B cell (primary cell): Measurements from ENCODE around the gene UBAC1. TPM values are rescaled to one million over a fixed set of nuclear protein-coding genes. Genes with fewer than 3 reads are reported as not detected.

ENCODE experiments used
- ATAC-seq: fragments of 200-7000 bp; cut with Tn5 transposase; one replicate; pipeline ENCODE4 v1.10.0; 2021; ENCODE audit warnings: low read depth, mild to moderate bottlenecking, moderate number of reproducible peaks, moderate library complexity
- CTCF ChIA-PET: fragments of 350-600 bp; sonication (Branson Sonifier 250); formaldehyde crosslinking; loops from one replicate; lab custom pipeline; 2021; ENCODE audit warnings: antibody characterized with exemption, inconsistent platforms; lab: Charles Lee
- POLR2A ChIA-PET: fragments of 350-600 bp; sonication (Branson Sonifier 250); formaldehyde crosslinking; loops from one replicate; lab custom pipeline; 2021; ENCODE audit warnings: antibody characterized with exemption; lab: Charles Lee
- DNase-seq: peaks from one replicate; pipeline ENCODE4 v3.0.0; 2013
- H2AFZ ChIP-seq: 2 replicates; pipeline ENCODE4 v1.6.1; 2012; ENCODE audit warnings: mild to moderate bottlenecking, low read depth, low read length; ENCODE audit not compliant: insufficient read depth, poor library complexity, severe bottlenecking
- H3K27ac ChIP-seq, 2 donors: 1 replicate in 1 of 2; 2 replicates in 1 of 2; pipeline ENCODE4 v1.5.1; 2012 to 2013; ENCODE audit warnings: low read length in 2 of 2, mild to moderate bottlenecking in 2 of 2, moderate library complexity in 1 of 2
- H3K27me3 ChIP-seq, 4 experiments: fragments of 200-600 bp in 1 of 4; sonication (generic) in 1 of 4; replicated peaks in 1 of 4; 1 replicate in 2 of 4; 2 replicates in 2 of 4; pipeline versions ENCODE4 v1.6.1 to v1.7.0; 2013 to 2016; ENCODE audit warnings: low read length in 3 of 4, mild to moderate bottlenecking in 2 of 4, mixed read lengths in 1 of 4, moderate library complexity in 1 of 4; ENCODE audit not compliant: insufficient read depth in 4 of 4, control insufficient read depth in 3 of 4; ENCODE audit errors: control extremely low read depth in 1 of 4
- H3K36me3 ChIP-seq, 2 experiments: replicated peaks in 1 of 2; 1 replicate in 1 of 2; 2 replicates in 1 of 2; pipeline versions ENCODE4 v1.6.1 to v1.7.1; 2013; ENCODE audit warnings: low read length in 1 of 2; ENCODE audit not compliant: insufficient read depth in 2 of 2, control insufficient read depth in 1 of 2; ENCODE audit errors: control extremely low read depth in 1 of 2, extremely low read depth in 1 of 2
- H3K4me1 ChIP-seq, 2 donors: fragments of 200-600 bp in 1 of 2; sonication (generic) in 1 of 2; 1 replicate in 1 of 2; 2 replicates in 1 of 2; pipeline versions ENCODE4 v1.5.1 to v1.6.1; 2013 to 2017; ENCODE audit warnings: low read length in 2 of 2; ENCODE audit not compliant: control insufficient read depth in 2 of 2, insufficient read depth in 2 of 2
- H3K4me2 ChIP-seq: replicated peaks from 2 replicates; pipeline ENCODE3; 2012; ENCODE audit warnings: mild to moderate bottlenecking, low read depth, low read length; ENCODE audit not compliant: poor library complexity, severe bottlenecking
- H3K4me3 ChIP-seq, 5 experiments: fragments of 200-600 bp in 1 of 5; sonication (generic) in 1 of 5; 1 replicate in 3 of 5; 2 replicates in 2 of 5; pipeline versions ENCODE4 v1.5.1 to v1.7.0; 2011 to 2016; ENCODE audit warnings: low read length in 4 of 5, mild to moderate bottlenecking in 4 of 5, low read depth in 2 of 5, control low read depth in 1 of 5, moderate library complexity in 1 of 5; ENCODE audit not compliant: insufficient read depth in 1 of 5; ENCODE audit errors: control extremely low read depth in 1 of 5, extremely low read depth in 1 of 5
- H3K79me2 ChIP-seq: fragments of 200-600 bp; sonication (generic); one replicate; pipeline ENCODE4 v1.6.0; 2016; ENCODE audit warnings: low read length; ENCODE audit not compliant: control insufficient read depth, insufficient read depth
- H3K9ac ChIP-seq: fragments of 200-600 bp; sonication (generic); 2 replicates; pipeline ENCODE4 v1.6.1; 2017; ENCODE audit warnings: mild to moderate bottlenecking, low read length, moderate library complexity
- H3K9me3 ChIP-seq, 3 donors: one replicate each; pipeline versions ENCODE4 v1.6.1 to v1.7.1; 2013; ENCODE audit warnings: low read length in 2 of 3; ENCODE audit not compliant: control insufficient read depth in 2 of 3, insufficient read depth in 1 of 3; ENCODE audit errors: control extremely low read depth in 1 of 3
- H4K20me1 ChIP-seq: 2 replicates; pipeline ENCODE4 v1.6.0; 2012; ENCODE audit warnings: mild to moderate bottlenecking, low read length; ENCODE audit not compliant: insufficient read depth, control insufficient read depth, poor library complexity, severe bottlenecking
- H3K27ac Mint-ChIP-seq: one replicate; pipeline ENCODE4 v1.8.0; 2021; ENCODE audit warnings: mixed read lengths
- H3K27me3 Mint-ChIP-seq: one replicate; pipeline ENCODE4 v1.8.0; 2021; ENCODE audit warnings: mixed read lengths
- H3K4me1 Mint-ChIP-seq: one replicate; pipeline ENCODE4 v1.8.0; 2021; ENCODE audit warnings: mixed read lengths
- H3K4me3 Mint-ChIP-seq: one replicate; pipeline ENCODE4 v1.8.0; 2021; ENCODE audit warnings: mixed read lengths
- H3K9me3 Mint-ChIP-seq: one replicate; pipeline ENCODE4 v1.8.0; 2022; ENCODE audit warnings: mixed read lengths; ENCODE audit not compliant: insufficient read depth
- CTCF ChIP-seq: fragments of 200-600 bp; IDR thresholded peaks from one replicate; pipeline ENCODE4 v1.8.0; 2022; ENCODE audit warnings: antibody characterized with exemption, mild to moderate bottlenecking
- EZH2 ChIP-seq: IDR thresholded peaks from 2 replicates; pipeline ENCODE4 v1.6.1; 2012; ENCODE audit warnings: borderline replicate concordance, low read depth, mild to moderate bottlenecking, moderate library complexity, low read length; ENCODE audit not compliant: insufficient read depth, poor library complexity, severe bottlenecking
- WGBS: methylation state at CpG from one replicate; pipeline ENCODE4 v1.1.5; 2013; ENCODE audit warnings: missing lambda C conversion rate; ENCODE audit not compliant: insufficient coverage; 5-methylcytosine and 5-hydroxymethylcytosine counted together
- intact Hi-C: fragments of 100-400 bp; cut with micrococcal nuclease; formaldehyde crosslinking; loops from one replicate; pipeline ENCODE4 v1.10.0; 2022
- polyA minus RNA-seq: library from RNA; depleted of rRNA, polyadenylated mRNA; stranded (reverse); fragments of >200 nt; gene quantifications from 2 replicates; pipeline ENCODE4 v1.2.3, GENCODE V29; 2012
- polyA plus RNA-seq: library from polyadenylated mRNA; depleted of rRNA; stranded (reverse); fragments of >200 nt; gene quantifications from 2 replicates; pipeline ENCODE4 v1.2.3, GENCODE V29; 2012
- total RNA-seq, 2 donors: library from RNA; stranded (reverse); fragments of 120-200 nt in 1 of 2; gene quantifications; 1 replicate in 1 of 2; 2 replicates in 1 of 2; pipeline versions ENCODE4 v1.2.3 to v1.2.4, GENCODE V29; 2013 to 2022

The UBAC1 gene
- 30.8 and 32.4 TPM in 2 replicates for total RNA-seq
- 26.2 TPM for total RNA-seq (2013)
- polyA plus RNA-seq = 23.3 and 31.1 TPM in 2 replicates
- polyA minus RNA-seq = 16.3 and 19.6 TPM in 2 replicates

GRCh38 chr9:135961277-135961715, at the start of gene UBAC1:
Gene UBAC1, minus strand, starts transcription at chr9:135961373. Its CDS starts 211 bp downstream, at chr9:135961162.
- H3K9ac ChIP-seq = peak within 1 kb of the TSS; percentile 87
- peak within 1 kb of the TSS; percentile 84 for H2AFZ ChIP-seq
- Mint-ChIP-seq H3K9me3 (no peaks in the 10 kb centered on the region), H3K4me3 (peak within 1 kb of the TSS; percentile 88), H3K27ac (peak within 1 kb of the TSS; percentile 83), H3K27me3 (peaks cover 18% of the 10 kb centered on the region), H3K4me1 (peaks cover 24% of the 10 kb centered on the region)
- peaks cover 0 to 22% (median 0%) of the 10 kb centered on the region in 4 experiments for H3K27me3 ChIP-seq
- intact Hi-C loops = loop anchor here (1.0 to 10.0 kb wide), 6 partner anchors 29 to 306 kb away; partner anchors contain the start of genes CAMSAP1, QSOX2 and TMEM250
- peaks cover 0 to 7% (median 0%) of the 10 kb centered on the region in 3 donors for H3K9me3 ChIP-seq
- WGBS = under 1% methylated on average over 50 of the region's 53 CpGs
- H4K20me1 ChIP-seq = peaks cover 14% of the 10 kb centered on the region
- peak within 1 kb of the TSS; percentile 1 to 74 for H3K27ac ChIP-seq
- H3K79me2 ChIP-seq = peaks cover 35% of the 10 kb centered on the region
- peaks cover 11 to 18% of the 10 kb centered on the region in 2 donors for H3K4me1 ChIP-seq
- H3K4me3 ChIP-seq = peak within 1 kb of the TSS; percentile 38 to 88 (median 78)
- ChIA-PET CTCF (interaction anchor here (1.0 to 1.7 kb wide), 3 partner anchors 98 to 161 kb away, joined by 3 to 7 read pairs (median 6); partner anchors contain the start of gene TMEM250), POLR2A (interaction anchor here (0.7 to 1.0 kb wide), 2 partner anchors 157 to 158 kb away, joined by 3 read pairs; partner anchors contain the start of gene TMEM250)
- H3K4me2 ChIP-seq = peak within 1 kb of the TSS; percentile 96
- no peak for TF ChIP-seq CTCF
- no peak for TF ChIP-seq EZH2
- H3K36me3 ChIP-seq = no peaks in the 10 kb centered on the region
- ATAC-seq (peak; percentile 90), DNase-seq (peak; percentile 97)

GRCh38 chr9:136010615-136011361, 49.6 kb upstream of the UBAC1 start:
- no peak overlapping the region for H3K9ac ChIP-seq
- no peaks in the 10 kb centered on the region for H3K27me3 ChIP-seq
- no peaks in the 10 kb centered on the region for H3K36me3 ChIP-seq
- no peaks in the 10 kb centered on the region for H3K9me3 ChIP-seq
- no peaks in the 10 kb centered on the region for H3K4me1 ChIP-seq
- intact Hi-C loops = no loop called here
- Mint-ChIP-seq H3K9me3 (no peaks in the 10 kb centered on the region), H3K27ac (no peak overlapping the region), H3K4me3 (no peak overlapping the region), H3K27me3 (no peaks in the 10 kb centered on the region), H3K4me1 (no peaks in the 10 kb centered on the region)
- H4K20me1 ChIP-seq = no peaks in the 10 kb centered on the region
- no peak overlapping the region for H3K4me3 ChIP-seq
- DNase-seq = no peak
- no peak overlapping the region for H2AFZ ChIP-seq
- no peak overlapping the region for H3K4me2 ChIP-seq
- ATAC-seq = no peak
- ChIA-PET POLR2A (no interaction called here), CTCF (no interaction called here)
- WGBS = 88% methylated on average over 21 of the region's 28 CpGs
- no peak overlapping the region for H3K27ac ChIP-seq
- no peaks in the 10 kb centered on the region for H3K79me2 ChIP-seq
- TF ChIP-seq EZH2 (no peak), CTCF (no peak)
